Lung microvascular endothelial cell (primary cell): ENCODE results near the gene DGKD. TPM values are rescaled to one million over a fixed set of nuclear protein-coding genes. Genes with fewer than 3 reads are reported as not detected.
A peak's percentile ranks its signal among the peaks of the same experiment; 100 is the strongest.

Experiments used
- DNase-seq, 2 donors: peaks; one replicate each; pipeline versions ENCODE4 v3.0.0 to v3.0.0-alpha.2; 2010; ENCODE audit warnings: low read depth in 2 of 2
- total RNA-seq: library from RNA; depleted of rRNA; stranded (reverse); fragments of >200 nt; gene quantifications from 2 replicates; pipeline ENCODE4 v1.2.1, GENCODE V29; 2014

DGKD gene
- total RNA-seq, 1 donor from 2014 or later: 7.9 TPM

DNA sequence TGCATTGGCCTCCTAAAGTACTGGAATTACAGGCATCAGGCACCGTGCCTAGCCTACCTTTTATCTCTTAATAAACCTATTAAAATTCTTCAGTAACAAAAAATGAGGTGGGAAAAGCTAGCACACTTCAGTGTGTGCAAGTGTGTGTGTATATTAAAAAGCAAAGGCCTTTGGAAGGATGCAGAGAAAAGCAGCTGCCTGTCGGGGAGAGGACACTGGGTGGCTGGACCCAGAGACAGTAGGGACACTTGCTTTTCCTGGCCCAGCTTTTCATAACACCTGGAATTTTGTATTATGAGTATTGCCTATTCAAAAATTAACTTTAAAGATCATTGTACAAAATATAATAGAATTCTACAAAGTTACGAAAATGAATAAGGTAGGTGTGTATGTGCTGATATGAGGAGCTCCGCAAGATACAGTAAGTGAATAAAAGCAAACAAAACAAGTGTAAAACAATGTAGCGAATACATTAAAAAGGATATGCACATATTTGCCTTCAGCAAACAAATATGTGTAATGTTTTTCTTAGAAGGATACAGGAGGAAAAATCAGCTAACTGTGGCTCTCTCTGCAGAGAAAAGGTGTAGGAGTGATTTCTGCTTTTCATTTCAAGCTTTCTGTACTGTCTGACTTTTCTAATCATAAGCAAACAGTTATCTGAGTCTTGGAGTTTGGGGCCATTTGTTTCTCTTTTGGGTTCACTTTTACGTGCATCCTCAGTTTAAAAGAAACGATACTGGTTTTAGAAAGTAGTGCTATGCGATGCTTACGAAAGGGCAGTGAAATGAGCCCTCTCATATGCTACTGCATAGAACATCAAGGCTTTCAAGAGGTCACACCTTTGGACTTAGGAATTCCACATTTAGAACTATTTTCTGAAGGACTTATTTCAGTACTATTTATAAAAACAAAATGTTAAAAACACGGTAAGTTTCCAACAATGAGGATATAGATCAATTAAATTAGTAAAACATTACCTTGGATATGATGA, 141.5 kb downstream of the DGKD start:
- DNase-seq: no peak

DNA sequence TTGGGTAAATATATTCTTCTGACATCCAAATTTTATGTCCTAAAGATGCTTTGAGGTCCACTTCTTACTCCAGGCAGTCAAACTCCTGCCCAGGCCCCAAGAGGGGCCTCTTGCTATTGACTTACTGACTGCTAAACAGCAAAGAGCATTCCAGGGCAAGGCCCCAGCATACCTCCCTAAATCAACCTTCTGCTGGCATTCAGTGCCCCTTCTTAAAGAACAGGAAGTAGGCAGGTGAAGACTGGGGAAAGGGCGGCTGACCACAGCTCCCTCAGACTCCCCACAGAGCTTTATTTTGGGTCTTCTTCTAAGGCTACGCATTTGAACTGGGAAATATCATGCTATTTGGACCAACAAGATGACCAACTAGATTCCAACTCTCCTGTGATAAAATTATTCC, 143.4 kb downstream of the DGKD start:
- no peak for DNase-seq

DNA sequence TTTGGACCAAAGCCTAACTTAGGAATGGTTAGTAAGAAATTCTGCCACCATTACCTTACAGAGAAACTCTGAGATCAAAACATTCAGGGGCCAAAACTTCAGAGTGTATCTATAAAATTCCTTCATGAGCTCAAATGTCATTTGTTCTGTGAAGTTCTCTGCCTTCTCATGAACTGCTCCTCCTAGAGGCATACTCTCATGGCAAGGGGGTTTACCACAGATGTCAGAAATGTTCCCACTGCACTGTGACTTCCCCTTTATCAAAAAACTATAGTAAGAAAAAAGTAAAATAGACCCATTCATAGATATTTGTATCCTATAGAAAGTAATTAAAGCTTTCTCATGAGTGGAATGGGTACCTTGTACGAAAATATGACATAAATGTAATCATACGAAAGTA, 143.8 kb downstream of the DGKD start:
- no peak for DNase-seq

DNA sequence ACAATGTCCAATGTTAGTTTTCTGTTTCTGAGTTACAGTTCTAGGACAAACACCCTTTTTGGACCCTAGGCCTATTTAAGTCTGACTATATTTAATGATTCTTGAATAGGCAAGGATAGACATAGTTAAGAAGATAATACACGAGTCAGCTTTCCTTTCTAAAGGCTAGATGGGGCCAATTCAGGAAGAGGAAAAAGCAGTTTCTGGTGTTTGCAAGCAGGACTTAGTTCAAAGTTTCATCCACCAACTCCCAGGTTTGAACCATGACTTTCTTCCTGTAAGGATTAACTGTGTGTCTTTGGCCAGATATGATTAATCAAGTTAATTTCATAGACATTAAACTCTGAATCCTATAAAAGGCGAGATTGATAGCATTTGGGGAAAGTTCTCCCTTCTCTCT, 145.6 kb downstream of the DGKD start:
- DNase-seq: no peak

DNA sequence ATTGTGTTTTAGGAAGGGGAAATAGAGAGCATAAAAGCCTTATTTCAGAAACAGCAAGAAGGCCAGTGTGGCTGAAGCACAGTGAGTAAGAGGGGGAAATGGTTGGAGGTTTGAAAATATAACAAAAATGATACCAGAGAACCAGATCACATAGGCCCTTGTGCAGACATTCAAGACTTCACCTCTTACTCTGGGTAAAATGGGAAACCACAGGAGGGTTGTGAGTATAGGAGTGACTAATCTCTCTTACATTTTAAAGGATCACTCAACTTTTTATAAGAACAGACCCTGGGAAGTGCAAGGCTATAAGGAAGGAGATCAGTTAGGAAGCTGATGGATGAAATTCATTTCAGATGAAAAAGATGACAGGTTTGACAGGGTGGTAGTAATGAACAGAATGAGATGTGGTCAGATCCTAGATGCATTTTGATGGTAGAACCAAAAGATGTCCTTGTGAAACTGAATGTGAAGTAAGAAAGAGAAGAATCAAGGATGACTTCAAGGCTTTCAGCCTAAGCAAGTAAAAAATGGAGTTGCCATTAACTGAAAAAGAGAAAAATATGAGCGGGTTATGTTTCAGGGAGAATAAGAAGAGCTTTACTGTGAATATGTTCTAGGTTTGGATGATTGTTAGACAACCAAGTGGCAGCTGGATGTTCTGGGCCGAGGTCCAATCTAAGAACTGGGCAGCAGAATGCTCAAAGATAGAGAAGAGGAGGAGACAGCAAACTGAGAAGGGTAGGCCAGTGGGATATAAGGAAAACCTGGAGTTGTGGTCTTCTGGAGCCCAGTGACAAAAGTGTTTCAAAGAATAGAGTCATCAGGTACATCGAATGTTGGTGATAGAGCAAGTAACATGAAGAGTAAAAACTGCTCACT, 147.1 kb downstream of the DGKD start:
- DNase-seq: no peak

DNA sequence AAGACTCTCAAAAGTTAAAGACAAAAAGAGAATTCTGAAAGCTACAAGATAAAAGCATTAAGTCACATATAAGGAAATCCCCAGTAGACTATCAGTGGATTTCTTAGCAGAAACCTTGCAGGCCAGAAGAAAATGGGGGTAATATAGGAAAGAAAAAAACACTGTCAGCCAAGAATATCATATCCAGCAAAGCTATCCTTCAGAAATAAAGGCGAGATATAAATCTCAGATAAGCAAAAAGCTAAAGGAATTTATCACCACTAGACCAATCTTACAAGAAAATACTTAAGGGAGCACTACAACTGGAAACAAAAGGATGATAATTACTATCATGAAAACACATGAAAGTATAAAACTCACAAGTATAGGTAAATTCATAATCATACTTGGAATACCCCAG, 149.2 kb downstream of the DGKD start:
- no peak for DNase-seq

DNA sequence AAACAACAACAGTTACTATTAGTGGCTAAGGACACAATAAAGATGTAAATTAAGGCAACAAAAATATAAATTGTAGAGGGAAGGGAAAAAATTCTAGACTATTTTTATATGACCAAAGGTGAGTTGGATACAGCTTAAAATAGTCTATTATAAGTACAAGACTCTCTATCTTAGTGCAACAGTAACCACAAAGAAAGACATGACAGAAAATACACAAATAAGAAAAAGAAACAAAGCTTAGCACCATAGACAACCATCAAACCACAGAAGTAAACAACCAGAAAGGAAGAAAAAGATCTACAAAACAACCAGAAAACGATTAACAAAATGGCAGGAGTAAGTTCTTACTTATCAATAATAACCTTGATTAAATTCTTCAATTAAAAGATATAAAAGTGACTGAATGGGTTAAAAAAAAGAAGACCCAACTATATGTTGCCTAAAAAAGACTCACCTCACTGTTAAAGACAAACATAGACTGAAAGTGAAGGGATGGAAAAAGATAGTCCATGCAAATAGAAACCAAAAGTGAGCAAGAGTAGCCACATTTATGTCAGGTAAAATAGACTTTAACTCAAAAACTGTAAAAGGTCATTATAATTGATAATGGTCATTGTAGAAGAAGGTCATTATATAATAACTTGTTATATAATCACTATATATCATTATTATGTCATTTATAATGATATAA, 149.8 kb downstream of the DGKD start:
- DNase-seq: no peak

DNA sequence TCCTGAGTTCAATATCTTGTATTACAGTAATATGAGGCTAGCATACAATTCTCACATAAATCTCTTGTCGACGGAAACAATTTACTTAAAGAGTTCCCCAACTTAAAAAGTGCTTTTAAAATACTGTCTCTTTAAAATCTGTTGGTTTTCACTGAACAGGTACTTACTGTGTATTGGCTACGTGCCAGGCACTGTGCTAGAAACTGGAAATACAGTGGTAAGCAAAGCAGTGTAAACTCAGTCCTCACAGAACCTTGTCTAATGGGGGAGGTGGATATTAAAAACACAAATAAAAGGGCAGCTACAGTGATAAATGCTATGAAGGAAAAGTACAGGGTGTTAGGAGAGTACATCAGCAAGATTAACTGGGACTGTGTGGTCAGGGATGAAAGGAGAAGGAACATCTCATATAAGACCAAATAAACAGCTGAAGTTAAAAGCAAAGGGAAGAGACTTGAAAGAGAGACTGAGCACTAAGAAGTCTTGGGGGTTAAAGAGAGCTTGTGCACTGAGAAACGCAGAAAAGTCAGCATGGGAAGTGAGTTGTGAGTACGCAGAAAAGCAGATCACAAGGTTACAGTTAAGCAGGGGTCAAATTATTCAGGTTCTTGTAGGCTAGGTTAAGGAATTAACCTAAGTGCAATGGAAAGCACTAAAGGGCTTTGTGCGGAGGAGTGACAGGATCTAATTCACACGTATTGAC, 159.8 kb downstream of the DGKD start:
- DNase-seq: peak in 1 of 2 donors; percentile 37

DNA sequence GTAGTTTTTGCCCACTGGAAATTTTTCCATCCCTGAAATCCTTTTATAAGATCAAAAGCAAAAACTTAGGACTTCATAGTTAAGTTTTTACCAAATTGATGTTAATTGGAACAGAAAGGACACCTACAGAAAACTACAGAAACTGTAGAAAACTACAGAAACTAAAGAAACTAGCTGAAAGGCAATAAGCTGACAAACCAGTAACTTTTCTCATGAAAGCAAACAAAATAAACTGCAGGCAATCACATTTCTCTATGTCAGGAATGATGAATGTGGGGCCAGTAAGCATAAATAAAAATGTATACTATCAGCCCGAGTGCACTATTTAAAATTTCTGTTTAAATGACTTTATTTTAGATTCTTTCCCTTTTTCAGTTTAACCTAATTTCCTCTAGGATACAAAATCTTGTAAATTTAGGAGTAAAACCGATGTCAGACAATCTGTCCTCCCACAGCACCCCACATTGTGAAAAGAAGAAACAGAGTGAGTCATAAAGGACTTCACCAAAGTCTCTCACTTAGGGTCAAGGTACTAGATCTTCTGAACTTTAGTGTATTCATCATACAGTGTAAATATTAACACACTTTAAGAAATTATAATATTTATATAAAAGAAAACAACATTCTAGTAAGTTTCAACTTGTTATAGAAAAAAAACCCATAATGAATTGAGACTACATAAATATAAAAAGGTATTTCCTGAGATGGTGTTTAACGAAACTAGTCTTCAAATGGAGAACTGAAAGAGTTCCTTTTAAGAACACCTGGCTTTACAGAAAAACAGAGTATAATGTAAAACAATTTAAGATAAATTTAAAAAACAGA, 165.7 kb downstream of the DGKD start:
- no peak for DNase-seq

Other genes starting within 250 kb of the DGKD start
- 18.1 and 26.2 TPM in 2 replicates for gene ATG16L1, start 102.8 kb upstream of the DGKD start, total RNA-seq
- not detected in 2 replicates for gene SAG, start 46.7 kb upstream of the DGKD start, total RNA-seq
- gene USP40, start 212.3 kb downstream of the DGKD start, total RNA-seq: 15.5 and 19.2 TPM in 2 replicates